SK-N-SH (cell line): ENCODE data around the gene TMEM63B. TPM values are rescaled to one million over a fixed set of nuclear protein-coding genes. Genes with fewer than 3 reads are reported as not detected.

Source experiments
- CTCF ChIA-PET: fragments of 300-600, 350-600 bp; formaldehyde crosslinking; extraction: SDS; loops from one replicate; lab custom pipeline; 2021; lab: Yijun Ruan, JAX
- POLR2A ChIA-PET: fragments of 350-600 bp; sonication (Branson Sonifier 250); formaldehyde crosslinking; extraction: SDS; loops from one replicate; lab custom pipeline; 2020; ENCODE audit warnings: antibody characterized with exemption, inconsistent platforms; lab: Yijun Ruan, JAX
- DNase-seq: peaks from one replicate; pipeline ENCODE4 v3.0.0; 2012
- H2AFZ ChIP-seq: fragments of 200-600 bp; sonication (generic); 2 replicates; pipeline ENCODE4 v1.8.1; 2016; ENCODE audit warnings: antibody characterized with exemption, mild to moderate bottlenecking, low read depth
- H3F3A ChIP-seq: fragments of 200-600 bp; sonication (generic); replicated peaks from 2 replicates; pipeline ENCODE3; 2016; ENCODE audit warnings: antibody characterized with exemption, mild to moderate bottlenecking; ENCODE audit not compliant: insufficient read depth
- H3K27ac ChIP-seq, 2 experiments: fragments of 200-500 bp in 1 of 2; fragments of 200-600 bp in 1 of 2; sonication (Bioruptor generic) in 1 of 2; sonication (generic), shearing (Covaris generic) in 1 of 2; 2 replicates each; pipeline versions ENCODE4 v1.5.1 to v1.6.1; 2014 to 2016; ENCODE audit warnings: low read depth in 2 of 2, inconsistent platforms in 1 of 2, low read length in 1 of 2, mild to moderate bottlenecking in 1 of 2, mixed read lengths in 1 of 2
- H3K27me3 ChIP-seq: fragments of 200-600 bp; sonication (generic), shearing (Covaris generic); 2 replicates; pipeline ENCODE4 v1.6.1; 2016; ENCODE audit warnings: mixed run types; ENCODE audit not compliant: insufficient read depth
- H3K36me3 ChIP-seq, 2 experiments: fragments of 200-500 bp in 1 of 2; fragments of 200-600 bp in 1 of 2; sonication (Bioruptor generic) in 1 of 2; sonication (generic) in 1 of 2; replicated peaks in 1 of 2; 2 replicates each; pipeline versions ENCODE3 to v1.5.1; 2014 to 2016; ENCODE audit warnings: low read length in 1 of 2, mild to moderate bottlenecking in 1 of 2; ENCODE audit not compliant: insufficient read depth in 2 of 2, control insufficient read depth in 1 of 2
- H3K4me1 ChIP-seq, 2 experiments: fragments of 200-500 bp in 1 of 2; fragments of 200-600 bp in 1 of 2; sonication (Bioruptor generic) in 1 of 2; sonication (generic), shearing (Covaris generic) in 1 of 2; 2 replicates each; pipeline versions ENCODE4 v1.5.1 to v1.6.1; 2014 to 2016; ENCODE audit warnings: low read depth in 1 of 2, low read length in 1 of 2, mixed run types in 1 of 2; ENCODE audit not compliant: insufficient read depth in 2 of 2, control insufficient read depth in 1 of 2
- H3K4me2 ChIP-seq: fragments of 200-600 bp; sonication (generic), shearing (Covaris generic); 2 replicates; pipeline ENCODE4 v1.6.1; 2017; ENCODE audit warnings: mixed run types
- H3K4me3 ChIP-seq, 2 experiments: fragments of 200-500 bp in 1 of 2; fragments of 200-600 bp in 1 of 2; sonication (Bioruptor generic) in 1 of 2; sonication (generic), shearing (Covaris generic) in 1 of 2; 2 replicates each; pipeline versions ENCODE4 v1.5.1 to v1.8.1; 2014 to 2016; ENCODE audit warnings: low read depth in 2 of 2, inconsistent platforms in 1 of 2, low read length in 1 of 2, mild to moderate bottlenecking in 1 of 2, mixed read lengths in 1 of 2, moderate library complexity in 1 of 2
- H3K79me2 ChIP-seq: fragments of 200-600 bp; sonication (generic); 2 replicates; pipeline ENCODE4 v1.8.1; 2017; ENCODE audit warnings: mild to moderate bottlenecking; ENCODE audit not compliant: insufficient read depth
- H3K9ac ChIP-seq: fragments of 200-600 bp; sonication (generic); 2 replicates; pipeline ENCODE4 v1.6.1; 2017; ENCODE audit warnings: mixed run types
- H3K9me2 ChIP-seq: fragments of 200-600 bp; sonication (generic); 2 replicates; pipeline ENCODE4 v1.6.1; 2017; ENCODE audit warnings: mixed run types
- H3K9me3 ChIP-seq: fragments of 200-600 bp; sonication (generic); 2 replicates; pipeline ENCODE4 v1.6.1; 2017; ENCODE audit warnings: mixed run types, mild to moderate bottlenecking, moderate library complexity
- H4K20me1 ChIP-seq: fragments of 200-600 bp; sonication (generic); 2 replicates; pipeline ENCODE4 v1.6.1; 2017; ENCODE audit warnings: mild to moderate bottlenecking, mixed run types; ENCODE audit not compliant: insufficient read depth
- CHD2 ChIP-seq: fragments of 150-350 bp; IDR thresholded peaks from 2 replicates; pipeline ENCODE4 v1.6.1; 2018; ENCODE audit warnings: low read length; ENCODE audit not compliant: partially characterized antibody
- CTCF ChIP-seq: fragments of 200-600 bp; sonication (generic); IDR thresholded peaks from 2 replicates; pipeline ENCODE4 v1.6.1; 2017; ENCODE audit warnings: antibody characterized with exemption, mild to moderate bottlenecking, moderate library complexity
- IRF3 ChIP-seq: fragments of 150-350 bp; IDR thresholded peaks from 2 replicates; pipeline ENCODE4 v1.6.1; 2016; ENCODE audit warnings: mild to moderate bottlenecking, low read depth, low read length
- MXI1 ChIP-seq: IDR thresholded peaks from 2 replicates; pipeline ENCODE4 v1.6.1; 2012; ENCODE audit warnings: mild to moderate bottlenecking, low read depth, low read length, improper control_type of control experiment
- REST ChIP-seq: IDR thresholded peaks from 2 replicates; pipeline ENCODE4 v1.6.1; 2012; ENCODE audit warnings: mild to moderate bottlenecking, low read depth, low read length, moderate library complexity
- RXRA ChIP-seq: IDR thresholded peaks from 2 replicates; pipeline ENCODE4 v1.4.0; 2012; ENCODE audit warnings: low read depth, mild to moderate bottlenecking, borderline replicate concordance
- TCF12 ChIP-seq: IDR thresholded peaks from 2 replicates; pipeline ENCODE4 v1.4.0; 2012
- USF2 ChIP-seq: fragments of 150-350 bp; IDR thresholded peaks from 2 replicates; pipeline ENCODE4 v1.6.1; 2017; ENCODE audit warnings: antibody characterized with exemption, low read length, low read depth, borderline replicate concordance
- YY1 ChIP-seq: IDR thresholded peaks from 2 replicates; pipeline ENCODE4 v1.4.0; 2012; ENCODE audit warnings: low read depth, mild to moderate bottlenecking
- ZBTB33 ChIP-seq: IDR thresholded peaks from 2 replicates; pipeline ENCODE4 v1.4.0; 2012; ENCODE audit warnings: low read depth, borderline replicate concordance
- WGBS: methylation state at CpG from one replicate; pipeline ENCODE4 v1.1.6; 2017; ENCODE audit warnings: low lambda C conversion rate; 5-methylcytosine and 5-hydroxymethylcytosine counted together
- polyA plus RNA-seq, 3 experiments: library from polyadenylated mRNA; depleted of rRNA; stranded (reverse); fragments of >200 nt; gene quantifications; 2 replicates each; pipeline ENCODE4 v1.2.3, GENCODE V29; 2012

TMEM63B gene
- polyA plus RNA-seq, 1 of the 3 experiments (the other 2 are of a cell fraction), result 52.7 TPM

GRCh38 chr6:44097782-44098317 lies 29.5 kb upstream of the TMEM63B start (continued):
- TF ChIP-seq MXI1, result no peak
- TF ChIP-seq IRF3, result no peak
- no peak for TF ChIP-seq YY1
- no peak for TF ChIP-seq TCF12
- TF ChIP-seq CTCF, result no peak

GRCh38 chr6:44099192-44099591 lies 28.2 kb upstream of the TMEM63B start:
- WGBS, result 18% methylated on average over 1 of the region's 1 CpG
- H3K4me3 ChIP-seq, result no peak overlapping the region
- H3K79me2 ChIP-seq, result no peaks in the 10 kb centered on the region
- H2AFZ ChIP-seq, result no peak overlapping the region
- H3K9me2 ChIP-seq, result no peaks in the 10 kb centered on the region
- H3K9me3 ChIP-seq, result no peaks in the 10 kb centered on the region
- CTCF ChIA-PET, result interaction anchor here (1.0 to 9.2 kb wide), 14 partner anchors 10 to 330 kb away, joined by 3 to 158 read pairs (median 8); partner anchors contain the start of gene CAPN11
- no peak overlapping the region for H3K4me2 ChIP-seq
- no peak overlapping the region for H3K9ac ChIP-seq
- H3K27ac ChIP-seq, result no peak overlapping the region
- peaks cover 9 to 12% of the 10 kb centered on the region in 2 experiments for H3K36me3 ChIP-seq
- TF ChIP-seq USF2, result no peak
- TF ChIP-seq RXRA, result no peak
- TF ChIP-seq ZBTB33, result no peak
- no peak for TF ChIP-seq CHD2
- no peak for TF ChIP-seq REST
- TF ChIP-seq, all 33 proteins: peak for 0
- Histone ChIP-seq H4K20me1 (peaks cover 8% of the 10 kb centered on the region; the same call in 1 of the 2 replicates), H3F3A (peaks cover 11% of the 10 kb centered on the region), H3K27me3 (no peaks in the 10 kb centered on the region), H3K4me1 (no peaks in the 10 kb centered on the region; a peak in 1 of 4 replicates)
- POLR2A ChIA-PET, result interaction anchor here (1.6 kb wide), 1 partner anchor 147 kb away, joined by 4 read pairs; the partner anchor contains the start of gene HSP90AB1
- no peak for DNase-seq
